Heart right ventricle (tissue), 16 donors: ENCODE measurements around the gene SLC17A1. TPM values are rescaled to one million over a fixed set of nuclear protein-coding genes. Genes with fewer than 3 reads are reported as not detected.

Experiments
- ATAC-seq, 8 donors: fragments of 200-7000 bp; cut with Tn5 transposase; one replicate each; pipeline ENCODE4 v1.9.1; 2020; ENCODE audit warnings: mild to moderate bottlenecking in 8 of 8, moderate library complexity in 8 of 8, moderate number of reproducible peaks in 1 of 8
- DNase-seq, 2 donors: peaks; one replicate each; pipeline ENCODE4 v3.0.0-alpha.2; 2020
- H3K27ac ChIP-seq, 10 donors: fragments of 200-600 bp; sonication (generic) in 2 of 10; one replicate each; pipeline versions ENCODE4 v1.5.0 to v1.8.0; 2020 to 2022; ENCODE audit warnings: mild to moderate bottlenecking in 3 of 10
- H3K27me3 ChIP-seq, 7 donors: fragments of 200-600 bp; one replicate each; pipeline ENCODE4 v1.8.0; 2021 to 2022; ENCODE audit warnings: mild to moderate bottlenecking in 2 of 7
- H3K36me3 ChIP-seq, 9 donors: fragments of 200-600 bp; sonication (generic) in 1 of 9; one replicate each; pipeline versions ENCODE4 v1.5.0 to v1.8.0; 2020 to 2022; ENCODE audit warnings: mild to moderate bottlenecking in 2 of 9
- H3K4me1 ChIP-seq, 9 donors: fragments of 200-600 bp; sonication (generic) in 1 of 9; one replicate each; pipeline versions ENCODE4 v1.5.0 to v1.8.0; 2020 to 2022; ENCODE audit warnings: mild to moderate bottlenecking in 4 of 9
- H3K4me3 ChIP-seq, 10 donors: fragments of 200-600 bp; sonication (generic) in 2 of 10; one replicate each; pipeline versions ENCODE4 v1.5.0 to v1.8.0; 2020 to 2022; ENCODE audit warnings: mild to moderate bottlenecking in 7 of 10, moderate library complexity in 2 of 10
- H3K9me3 ChIP-seq, 11 donors: fragments of 200-600 bp in 10 of 11; sonication (generic) in 2 of 11; one replicate each; pipeline versions ENCODE4 v1.5.0 to v1.8.0; 2013 to 2022; ENCODE audit warnings: mild to moderate bottlenecking in 2 of 11, control low read depth in 1 of 11, moderate library complexity in 1 of 11
- WGBS, 2 donors: extraction: QIAGEN DNeasy Blood & Tissue Kit; methylation state at CpG; one replicate each; pipeline ENCODE4 v1.1.7; 2013; ENCODE audit warnings: inconsistent platforms in 1 of 2; 5-methylcytosine and 5-hydroxymethylcytosine counted together
- intact Hi-C, 10 donors: fragments of 100-400 bp; cut with DNase I; formaldehyde crosslinking; loops; one replicate each; pipeline versions ENCODE4 v1.11.1 to v1.14.2; 2022
- polyA plus RNA-seq, 2 donors: library from polyadenylated mRNA; stranded (reverse); fragments of 200-250 nt; gene quantifications; one replicate each; pipeline ENCODE4 v1.2.3, GENCODE V29; 2013
- total RNA-seq, 10 donors: library from RNA; stranded (reverse); fragmentation: NEBNext Ultra II Directional in 3 of 10; extraction: Animal tissue kit (Norgen Biotek cat#: 25700) in 3 of 10; gene quantifications; one replicate each; pipeline versions ENCODE4 v1.2.1 to v1.2.4, GENCODE V29; 2021 to 2023
- TF ChIP-seq, protein P1 (sequence below), 9 donors: fragments of 200-600 bp; sonication (generic) in 2 of 9; IDR thresholded peaks; one replicate each; pipeline versions ENCODE4 v1.5.0 to v1.8.0; 2021 to 2022; ENCODE audit warnings: antibody characterized with exemption in 9 of 9, mild to moderate bottlenecking in 5 of 9, moderate library complexity in 1 of 9
- donor health status: Arrhythmogenic right ventricular cardiomyopathy.
- donor health status: ischemic (EF 13 %, LVEDD 7.1; RV severe dilation, severe dysfunction).
- donor health status: healthy with polysubstance abuse.
- donor health status: DM: no; HTN: yes; CAD: no.
- donor health status: DM: no; HTN: no; CAD: no.
- donor health status: ischemic (EF 25% LVEDD 6.9; RV normal size, moderate dysfunction).
- donor health status: ischemic (EF 25% LVEDD 5.7; RV mildly dilated, moderate dysfunction).
- donor health status: healthy.
- donor health status: DM: yes; HTN: yes; CAD: no.
- donor health status: Ischemic cardiomyopathy.
- donor health status: ischemic (EF 35%, LVEDD 5.7; RV mildly dilated, moderate dysfunction).
- donor health status: nonischemic (EF 11% LVEDD 7.7; RV severe dilation, severe dysfunction).
- donor health status: DM: yes; HTN: yes; CAD: no.
- donor health status: PGD.
- donor health status: ischemic (EF 29% LVEDD 5.4; RV normal size, mild dysfunction).
- donor health status: nonischemic (EF 23%, LVEDD 6.1; RV moderate dilation, normal function).

The SLC17A1 gene
- total and polyA plus RNA-seq, 12 donors: not detected

DNA sequence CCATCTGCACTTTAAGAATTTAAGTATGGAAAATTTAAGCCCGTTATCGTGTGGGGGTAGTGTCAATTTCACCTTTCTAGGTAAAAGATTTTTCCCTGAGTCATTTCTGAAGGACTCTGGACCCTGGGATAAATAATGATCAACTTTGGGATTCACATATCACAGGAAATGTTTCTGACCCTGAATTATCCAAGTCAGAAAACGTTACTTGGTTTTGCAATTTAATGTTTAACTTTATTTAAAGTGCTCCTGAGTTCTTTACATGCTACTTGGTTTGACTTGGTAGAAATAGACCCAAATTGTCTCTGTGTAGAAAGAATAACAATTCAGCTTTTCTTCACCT is 43.7 kb upstream of the SLC17A1 start:
- H3K36me3 ChIP-seq: no peaks in the 10 kb centered on the region
- ATAC-seq (no peak), DNase-seq (no peak)
- H3K4me3 ChIP-seq: no peak overlapping the region
- no peaks in the 10 kb centered on the region for H3K4me1 ChIP-seq
- TF ChIP-seq, protein P1, sequence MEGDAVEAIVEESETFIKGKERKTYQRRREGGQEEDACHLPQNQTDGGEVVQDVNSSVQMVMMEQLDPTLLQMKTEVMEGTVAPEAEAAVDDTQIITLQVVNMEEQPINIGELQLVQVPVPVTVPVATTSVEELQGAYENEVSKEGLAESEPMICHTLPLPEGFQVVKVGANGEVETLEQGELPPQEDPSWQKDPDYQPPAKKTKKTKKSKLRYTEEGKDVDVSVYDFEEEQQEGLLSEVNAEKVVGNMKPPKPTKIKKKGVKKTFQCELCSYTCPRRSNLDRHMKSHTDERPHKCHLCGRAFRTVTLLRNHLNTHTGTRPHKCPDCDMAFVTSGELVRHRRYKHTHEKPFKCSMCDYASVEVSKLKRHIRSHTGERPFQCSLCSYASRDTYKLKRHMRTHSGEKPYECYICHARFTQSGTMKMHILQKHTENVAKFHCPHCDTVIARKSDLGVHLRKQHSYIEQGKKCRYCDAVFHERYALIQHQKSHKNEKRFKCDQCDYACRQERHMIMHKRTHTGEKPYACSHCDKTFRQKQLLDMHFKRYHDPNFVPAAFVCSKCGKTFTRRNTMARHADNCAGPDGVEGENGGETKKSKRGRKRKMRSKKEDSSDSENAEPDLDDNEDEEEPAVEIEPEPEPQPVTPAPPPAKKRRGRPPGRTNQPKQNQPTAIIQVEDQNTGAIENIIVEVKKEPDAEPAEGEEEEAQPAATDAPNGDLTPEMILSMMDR (IDR thresholded peaks at IDR 0.05): no peak
- 73 to 78% methylated on average over 3 of the region's 3 CpGs for WGBS, 2 donors
- H3K27ac ChIP-seq: no peak overlapping the region
- intact Hi-C loops: no loop called here
- no peaks in the 10 kb centered on the region for H3K9me3 ChIP-seq
- H3K27me3 ChIP-seq: peaks cover 0 to 17% (median 0%) of the 10 kb centered on the region in 7 donors

DNA sequence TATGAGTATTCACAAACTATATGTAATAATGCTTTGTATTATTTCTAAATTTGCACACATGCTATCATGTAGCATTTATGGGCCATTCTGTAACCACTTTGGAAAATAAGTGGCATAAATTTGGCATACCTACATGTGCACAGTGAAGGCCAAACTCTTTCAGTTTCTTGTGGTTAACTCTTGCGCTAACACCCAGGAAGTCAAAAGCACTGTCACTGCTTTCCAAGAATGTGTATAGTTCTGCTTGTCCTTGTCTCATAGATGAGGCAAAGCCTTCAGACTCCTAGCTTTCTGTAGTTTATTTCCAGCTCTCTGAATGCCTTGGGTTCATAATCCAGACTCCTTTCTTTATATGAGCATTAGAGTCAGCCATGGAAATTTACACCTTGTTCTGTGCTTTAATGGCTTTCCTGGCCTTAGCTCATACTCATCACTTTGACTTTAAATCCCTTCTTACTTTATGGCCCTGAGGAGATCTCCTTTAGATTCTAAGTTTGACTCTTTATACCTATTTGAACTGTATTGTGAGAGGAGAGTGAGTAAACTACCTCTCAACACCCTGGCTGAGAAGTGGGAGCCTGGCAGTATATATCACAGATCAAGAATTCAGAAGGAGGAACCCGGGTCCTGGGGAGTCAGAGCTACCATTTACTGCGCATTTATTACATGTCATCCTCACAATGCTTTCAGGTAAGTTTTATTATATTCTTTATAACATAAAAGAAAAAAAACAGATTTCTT is 43.1 kb upstream of the SLC17A1 start:
- peaks cover 0 to 14% (median 0%) of the 10 kb centered on the region in 7 donors for H3K27me3 ChIP-seq
- 87 to 89% methylated on average over 3 of the region's 3 CpGs for WGBS, 2 donors
- H3K36me3 ChIP-seq: no peaks in the 10 kb centered on the region
- H3K9me3 ChIP-seq: no peaks in the 10 kb centered on the region
- ATAC-seq: no peak
- TF ChIP-seq, protein P1 (IDR thresholded peaks at IDR 0.05): no peak
- intact Hi-C loops: no loop called here
- DNase-seq: no peak
- H3K27ac ChIP-seq: no peak overlapping the region
- no peak overlapping the region for H3K4me3 ChIP-seq
- H3K4me1 ChIP-seq: no peaks in the 10 kb centered on the region

DNA sequence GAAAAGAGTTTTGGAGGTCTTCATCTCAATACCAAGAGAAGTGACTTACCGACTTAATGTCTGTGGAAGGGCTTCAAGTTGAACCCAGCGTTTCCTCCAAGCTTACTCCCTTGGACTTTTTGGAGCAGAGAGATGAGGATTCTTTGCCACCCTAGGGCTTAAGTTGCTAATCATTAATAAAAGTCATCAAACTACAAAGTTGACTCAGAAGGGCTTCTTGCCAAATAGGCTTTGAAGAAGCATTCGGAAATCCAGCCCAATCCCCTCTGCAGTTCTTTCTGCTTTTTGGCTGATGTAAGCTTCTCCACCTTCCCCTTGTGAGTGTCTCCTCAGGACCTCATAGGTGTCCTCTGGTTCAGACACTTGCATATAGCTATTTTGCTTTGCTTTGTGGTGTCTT is 42.3 kb upstream of the SLC17A1 start, which contains the start of gene SLC17A3:
TSS of gene SLC17A3 (minus strand) at position 126 of the 400 bp plus-strand sequence. CDS start 5,856 bp downstream, outside the sequence.
- ATAC-seq: no peak
- DNase-seq: no peak
- Histone ChIP-seq H3K4me3 (no peak within 1 kb of the TSS), H3K27me3 (peaks cover 0 to 14% (median 0%) of the 10 kb centered on the region in 7 donors), H3K4me1 (no peaks in the 10 kb centered on the region), H3K9me3 (no peaks in the 10 kb centered on the region), H3K36me3 (no peaks in the 10 kb centered on the region), H3K27ac (no peak within 1 kb of the TSS)
- intact Hi-C loops: no loop called here
- TF ChIP-seq, protein P1 (IDR thresholded peaks at IDR 0.05): no peak
- WGBS, 2 donors: 94% methylated on average over 3 of the region's 3 CpGs

DNA sequence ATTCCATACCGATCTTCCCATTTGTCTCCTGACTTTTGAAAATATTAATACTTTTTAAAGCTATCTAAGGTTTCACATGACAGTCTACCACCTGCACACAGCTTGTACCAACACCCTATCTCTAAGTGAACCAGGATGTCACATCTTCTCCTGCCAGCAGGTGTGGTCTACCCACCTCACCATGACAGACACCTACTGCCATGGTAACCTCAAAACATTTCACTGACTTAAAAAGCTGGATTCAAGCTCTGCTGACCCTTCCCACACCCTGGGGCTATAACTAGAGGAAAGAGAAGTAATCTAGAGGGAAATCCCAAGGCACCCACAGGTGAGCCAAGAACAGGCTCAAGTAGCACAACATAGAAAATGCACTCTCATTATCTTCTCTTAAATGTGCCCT is 41.0 kb upstream of the SLC17A1 start:
- TF ChIP-seq, protein P1 (IDR thresholded peaks at IDR 0.05): no peak
- Histone ChIP-seq H3K27me3 (peaks cover 0 to 14% (median 0%) of the 10 kb centered on the region in 7 donors), H3K27ac (no peak overlapping the region), H3K9me3 (no peaks in the 10 kb centered on the region), H3K4me3 (no peak overlapping the region), H3K4me1 (no peaks in the 10 kb centered on the region), H3K36me3 (no peaks in the 10 kb centered on the region)
- WGBS, 2 donors: 97 to 98% methylated on average over 1 of the region's 1 CpG
- intact Hi-C loops: no loop called here
- DNase-seq (no peak), ATAC-seq (no peak)
